Left hindlimb (tissue), 1 donor: ENCODE data around the gene TMEM106B.
"Not testable (repeated sequence)": the region's sequence is repeated elsewhere in the genome, so short reads cannot be mapped to it uniquely, and the experiment has no call there.

ENCODE experiments used
- DNase-seq: peaks from one replicate; pipeline ENCODE4 v3.0.0-alpha.2; 2018

Gene TMEM106B

GRCh38 chr7:12211054-12211710 is at the start of gene TMEM106B:
TSS of gene TMEM106B (plus strand) at chr7:12211294. CDS start at chr7:12214811, 3,517 bp downstream.
- peak; percentile 96 for DNase-seq

GRCh38 chr7:12162415-12163113 is 48.5 kb upstream of the TMEM106B start:
- DNase-seq, result no peak

GRCh38 chr7:12168065-12168464 is 43.0 kb upstream of the TMEM106B start:
- DNase-seq, result not testable (repeated sequence)

- not testable (repeated sequence) for DNase-seq
Measured at GRCh38 chr7:12169981-12170820, 40.9 kb upstream of the TMEM106B start.

- DNase-seq, result no peak
Measured at GRCh38 chr7:12173671-12174070, 37.4 kb upstream of the TMEM106B start.

- DNase-seq, result no peak
Measured at GRCh38 chr7:12174931-12175330, 36.2 kb upstream of the TMEM106B start.

- DNase-seq, result no peak
Measured at GRCh38 chr7:12178317-12178716, 32.8 kb upstream of the TMEM106B start.

GRCh38 chr7:12194426-12194825 is 16.7 kb upstream of the TMEM106B start:
- no peak for DNase-seq

GRCh38 chr7:12196386-12196785 is 14.7 kb upstream of the TMEM106B start:
- DNase-seq, result no peak

- no peak for DNase-seq
Measured at GRCh38 chr7:12199363-12199762, 11.7 kb upstream of the TMEM106B start.

- DNase-seq, result no peak
Measured at GRCh38 chr7:12207046-12207445, 4.0 kb upstream of the TMEM106B start.

GRCh38 chr7:12209221-12209620 is 1.9 kb upstream of the TMEM106B start:
- no peak for DNase-seq

GRCh38 chr7:12210179-12211053 is 678 bp upstream of the TMEM106B start:
- no peak for DNase-seq

GRCh38 chr7:12211711-12212485 is 804 bp downstream of the TMEM106B start:
- DNase-seq, result no peak

GRCh38 chr7:12217311-12217710 is 6.2 kb downstream of the TMEM106B start:
- no peak for DNase-seq

- DNase-seq, result no peak
Measured at GRCh38 chr7:12220389-12221046, 9.4 kb downstream of the TMEM106B start.

- no peak for DNase-seq
Measured at GRCh38 chr7:12221414-12221813, 10.3 kb downstream of the TMEM106B start.

GRCh38 chr7:12222889-12223579 is 11.9 kb downstream of the TMEM106B start:
- DNase-seq, result no peak

GRCh38 chr7:12225017-12225416 is 13.9 kb downstream of the TMEM106B start:
- not testable (repeated sequence) for DNase-seq

GRCh38 chr7:12226756-12227155 is 15.7 kb downstream of the TMEM106B start:
- DNase-seq, result no peak

- DNase-seq, result no peak
Measured at GRCh38 chr7:12228024-12228423, 16.9 kb downstream of the TMEM106B start.
